EH (cell line): Measurements from ENCODE around the gene REEP2.
"Not testable (repeated sequence)": the region's sequence is repeated elsewhere in the genome, so short reads cannot be mapped to it uniquely, and the experiment has no call there.

Experiments
- DNase-seq: peaks from one replicate; pipeline ENCODE4 v3.0.0-alpha.2; 2015; ENCODE audit warnings: low read depth

Gene REEP2

GRCh38 chr5:138466125-138466899 lies 27.5 kb downstream of the REEP2 start:
- no peak for DNase-seq

- DNase-seq: peak; percentile 30
Measured at GRCh38 chr5:138466900-138467710, 28.2 kb downstream of the REEP2 start.

- DNase-seq: peak; percentile 21
Measured at GRCh38 chr5:138467711-138468132, 28.9 kb downstream of the REEP2 start.

- DNase-seq: peak; percentile 14
Measured at GRCh38 chr5:138468133-138468965, 29.5 kb downstream of the REEP2 start.

GRCh38 chr5:138468966-138469539 lies 30.2 kb downstream of the REEP2 start:
- no peak for DNase-seq

- peak; percentile 52 for DNase-seq
Measured at GRCh38 chr5:138469540-138470321, 30.9 kb downstream of the REEP2 start.

- DNase-seq: peak; percentile 39
Measured at GRCh38 chr5:138470322-138471051, 31.6 kb downstream of the REEP2 start.

- no peak for DNase-seq
Measured at GRCh38 chr5:138471052-138471361, 32.1 kb downstream of the REEP2 start.

- DNase-seq: no peak
Measured at GRCh38 chr5:138472353-138472752, 33.5 kb downstream of the REEP2 start.

GRCh38 chr5:138473151-138473550 lies 34.3 kb downstream of the REEP2 start:
- DNase-seq: not testable (repeated sequence)

GRCh38 chr5:138476918-138477317 lies 38.1 kb downstream of the REEP2 start:
- DNase-seq: no peak

- DNase-seq: no peak
Measured at GRCh38 chr5:138482638-138483037, 43.8 kb downstream of the REEP2 start.

- DNase-seq: peak; percentile 70
Measured at GRCh38 chr5:138488481-138488945, 49.7 kb downstream of the REEP2 start.

GRCh38 chr5:138489683-138490061 lies 50.8 kb downstream of the REEP2 start:
- no peak for DNase-seq

- DNase-seq: no peak
Measured at GRCh38 chr5:138490648-138491283, 51.9 kb downstream of the REEP2 start.

GRCh38 chr5:138491284-138491648 lies 52.4 kb downstream of the REEP2 start:
- DNase-seq: no peak

GRCh38 chr5:138491669-138492559 lies 53.1 kb downstream of the REEP2 start:
- peak; percentile 92 for DNase-seq

GRCh38 chr5:138492560-138493045 lies 53.7 kb downstream of the REEP2 start:
- no peak for DNase-seq

GRCh38 chr5:138495351-138495750 lies 56.5 kb downstream of the REEP2 start:
- no peak for DNase-seq
